GM12873 (cell line): ENCODE data around the gene EPHA5.

Experiments
- TF ChIP-seq, protein P1 (sequence below): IDR thresholded peaks from 2 replicates; pipeline ENCODE4 v1.5.1; 2012; ENCODE audit warnings: low read depth, mild to moderate bottlenecking, moderate library complexity, low read length, control low read depth; ENCODE audit not compliant: insufficient read depth; ENCODE audit errors: missing control alignments

EPHA5 gene

GRCh38 chr4:65316534-65316933 is 353.8 kb downstream of the EPHA5 start:
- TF ChIP-seq, protein P1, sequence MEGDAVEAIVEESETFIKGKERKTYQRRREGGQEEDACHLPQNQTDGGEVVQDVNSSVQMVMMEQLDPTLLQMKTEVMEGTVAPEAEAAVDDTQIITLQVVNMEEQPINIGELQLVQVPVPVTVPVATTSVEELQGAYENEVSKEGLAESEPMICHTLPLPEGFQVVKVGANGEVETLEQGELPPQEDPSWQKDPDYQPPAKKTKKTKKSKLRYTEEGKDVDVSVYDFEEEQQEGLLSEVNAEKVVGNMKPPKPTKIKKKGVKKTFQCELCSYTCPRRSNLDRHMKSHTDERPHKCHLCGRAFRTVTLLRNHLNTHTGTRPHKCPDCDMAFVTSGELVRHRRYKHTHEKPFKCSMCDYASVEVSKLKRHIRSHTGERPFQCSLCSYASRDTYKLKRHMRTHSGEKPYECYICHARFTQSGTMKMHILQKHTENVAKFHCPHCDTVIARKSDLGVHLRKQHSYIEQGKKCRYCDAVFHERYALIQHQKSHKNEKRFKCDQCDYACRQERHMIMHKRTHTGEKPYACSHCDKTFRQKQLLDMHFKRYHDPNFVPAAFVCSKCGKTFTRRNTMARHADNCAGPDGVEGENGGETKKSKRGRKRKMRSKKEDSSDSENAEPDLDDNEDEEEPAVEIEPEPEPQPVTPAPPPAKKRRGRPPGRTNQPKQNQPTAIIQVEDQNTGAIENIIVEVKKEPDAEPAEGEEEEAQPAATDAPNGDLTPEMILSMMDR: no peak

- TF ChIP-seq, protein P1: no peak
Observed at GRCh38 chr4:65311120-65311519, 359.2 kb downstream of the EPHA5 start.

GRCh38 chr4:65310586-65310985 is 359.7 kb downstream of the EPHA5 start:
- TF ChIP-seq, protein P1: no peak

- TF ChIP-seq, protein P1: no peak
Observed at GRCh38 chr4:65302145-65302544, 368.1 kb downstream of the EPHA5 start.

- TF ChIP-seq, protein P1: no peak
Observed at GRCh38 chr4:65296246-65296645, 374.0 kb downstream of the EPHA5 start.

DNA sequence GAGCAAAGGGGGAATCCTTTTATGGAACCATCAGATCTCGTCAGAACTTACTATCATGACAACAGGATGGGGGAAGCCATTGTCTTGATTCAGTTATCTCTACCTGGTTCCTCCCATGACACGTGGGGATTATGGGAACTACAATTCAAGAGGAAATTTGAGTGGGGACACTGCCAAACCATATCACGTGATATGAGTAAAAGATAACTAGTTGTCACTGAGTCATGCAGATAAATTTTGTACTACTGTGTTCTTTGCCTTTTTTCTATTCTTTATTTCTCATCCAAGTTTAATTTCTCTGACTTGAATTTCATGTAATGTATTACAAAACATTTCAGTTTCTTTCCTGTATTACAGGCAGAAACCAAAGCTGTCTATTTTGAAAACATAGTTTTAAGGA is 383.2 kb downstream of the EPHA5 start:
- TF ChIP-seq, protein P1: no peak
